Smooth muscle cell (in vitro differentiated cells): ENCODE data around the gene VPS13D. TPM values are rescaled to one million over a fixed set of nuclear protein-coding genes. Genes with fewer than 3 reads are reported as not detected.

ENCODE experiments used
- DNase-seq: peaks from one replicate; lab custom pipeline; 2025; ENCODE audit not compliant: unreplicated experiment; lab: John Stamatoyannopoulos, UW
- H2AFZ ChIP-seq: fragments of 200-600 bp; sonication (generic); 2 replicates; pipeline ENCODE4 v1.6.0; 2016; ENCODE audit warnings: antibody characterized with exemption, low read depth, mild to moderate bottlenecking
- H3F3A ChIP-seq: fragments of 200-600 bp; sonication (generic); 2 replicates; pipeline ENCODE4 v1.6.0; 2017; ENCODE audit warnings: antibody characterized with exemption, low read depth
- H3K27ac ChIP-seq: fragments of 200-600 bp; sonication (generic); 2 replicates; pipeline ENCODE4 v1.5.1; 2016; ENCODE audit warnings: low read depth, mild to moderate bottlenecking
- H3K27me3 ChIP-seq: fragments of 200-600 bp; sonication (generic); 2 replicates; pipeline ENCODE4 v1.6.1; 2016; ENCODE audit warnings: low read depth, mild to moderate bottlenecking
- H3K36me3 ChIP-seq: fragments of 200-600 bp; sonication (generic); 2 replicates; pipeline ENCODE4 v1.5.1; 2016; ENCODE audit warnings: low read depth
- H3K4me1 ChIP-seq: fragments of 200-600 bp; sonication (generic); 2 replicates; pipeline ENCODE4 v1.5.1; 2016; ENCODE audit warnings: low read depth
- H3K4me2 ChIP-seq: fragments of 200-600 bp; sonication (generic); 2 replicates; pipeline ENCODE4 v1.6.0; 2016; ENCODE audit warnings: mild to moderate bottlenecking
- H3K4me3 ChIP-seq: fragments of 200-600 bp; sonication (generic); 2 replicates; pipeline ENCODE4 v1.5.1; 2016; ENCODE audit warnings: mild to moderate bottlenecking
- H3K79me2 ChIP-seq: fragments of 200-600 bp; sonication (generic); 2 replicates; pipeline ENCODE4 v1.6.0; 2016; ENCODE audit warnings: low read depth, mild to moderate bottlenecking
- H3K9ac ChIP-seq: fragments of 200-600 bp; sonication (generic); 2 replicates; pipeline ENCODE4 v1.6.0; 2016; ENCODE audit warnings: low read depth
- H3K9me3 ChIP-seq: fragments of 200-600 bp; sonication (generic); replicated peaks from 2 replicates; pipeline ENCODE4 v1.5.1; 2016; ENCODE audit warnings: low read depth
- H4K20me1 ChIP-seq: fragments of 200-600 bp; sonication (generic); 2 replicates; pipeline ENCODE4 v1.6.0; 2016; ENCODE audit warnings: low read depth
- CTCF ChIP-seq: fragments of 200-600 bp; sonication (generic); IDR thresholded peaks from 2 replicates; pipeline ENCODE4 v1.5.1; 2017; ENCODE audit warnings: borderline replicate concordance, mild to moderate bottlenecking, antibody characterized with exemption; ENCODE audit not compliant: insufficient read depth, poor library complexity, severe bottlenecking
- WGBS: methylation state at CpG from one replicate; pipeline ENCODE4 v1.1.7; 2016; ENCODE audit warnings: low lambda C conversion rate; 5-methylcytosine and 5-hydroxymethylcytosine counted together
- polyA plus RNA-seq: library from polyadenylated mRNA; unstranded; fragments of >200 nt; fragmentation: Nextera tagmentation; extraction: Ambion mirVana; gene quantifications from 2 replicates; pipeline ENCODE4 v1.2.1, GENCODE V29; 2016
- total RNA-seq: library from RNA; depleted of rRNA; stranded (reverse); fragments of >200 nt; gene quantifications from 2 replicates; pipeline ENCODE4 v1.2.3, GENCODE V29; 2014

VPS13D gene
- total and polyA plus RNA-seq, 2 experiments from 2014 or later = 3.5 to 20.0 TPM

DNA sequence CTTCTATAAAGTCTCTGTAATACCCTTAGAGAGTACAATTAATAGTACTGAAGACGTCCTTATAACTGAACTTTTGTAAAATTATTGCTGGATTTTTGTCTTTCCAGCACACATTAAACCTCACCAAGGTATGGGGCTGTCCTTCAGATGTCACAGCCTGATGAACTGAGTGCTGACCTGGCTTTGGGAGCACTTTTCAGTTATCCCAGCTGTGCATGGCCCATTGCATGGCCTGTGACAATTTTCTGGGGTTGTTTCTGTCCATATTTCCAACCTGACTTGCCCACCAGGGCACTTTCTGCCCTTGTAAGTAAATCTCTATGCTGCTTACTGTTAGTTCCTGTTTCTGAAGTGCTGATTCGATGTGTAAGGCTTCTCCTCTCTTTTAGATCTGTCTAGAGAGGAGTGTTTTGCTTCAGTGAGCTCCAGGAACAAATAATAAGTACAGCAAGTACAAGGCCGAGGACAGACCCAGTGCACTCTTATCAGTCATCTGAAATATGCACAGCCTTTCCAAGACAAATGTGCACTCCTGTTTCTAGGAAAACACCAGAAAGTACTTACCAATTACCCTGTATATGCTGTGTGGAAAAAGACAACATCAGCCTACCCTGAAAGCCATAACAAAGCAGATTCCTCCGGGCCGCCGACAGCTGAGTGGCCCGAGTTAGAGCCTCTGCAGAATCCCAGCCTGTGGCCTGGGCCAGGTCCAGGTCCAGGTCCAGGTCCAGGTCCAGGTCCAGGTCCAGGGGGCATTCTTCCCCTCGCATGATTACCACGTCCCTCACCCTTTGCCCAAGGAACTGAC is 266.5 kb downstream of the VPS13D start:
- Histone ChIP-seq H3K36me3 (peaks cover 3% of the 10 kb centered on the region), H3K9ac (no peak overlapping the region), H3F3A (no peaks in the 10 kb centered on the region), H3K27ac (no peak overlapping the region), H3K27me3 (no peaks in the 10 kb centered on the region), H3K4me1 (no peaks in the 10 kb centered on the region), H3K9me3 (no peaks in the 10 kb centered on the region), H3K4me3 (no peak overlapping the region), H3K4me2 (no peak overlapping the region), H3K79me2 (no peaks in the 10 kb centered on the region), H2AFZ (no peak overlapping the region), H4K20me1 (peaks cover 16% of the 10 kb centered on the region)
- WGBS = 74% methylated on average over 9 of the region's 9 CpGs
- no peak for TF ChIP-seq CTCF
- no peak for DNase-seq

- Histone ChIP-seq H3K4me3 (no peak overlapping the region), H3K9ac (no peak overlapping the region), H3K79me2 (no peaks in the 10 kb centered on the region), H3K9me3 (no peaks in the 10 kb centered on the region), H3F3A (no peaks in the 10 kb centered on the region), H3K4me1 (no peaks in the 10 kb centered on the region), H3K4me2 (no peak overlapping the region), H3K27me3 (no peaks in the 10 kb centered on the region), H2AFZ (no peak overlapping the region), H3K36me3 (peaks cover 3% of the 10 kb centered on the region), H3K27ac (no peak overlapping the region), H4K20me1 (peaks cover 2% of the 10 kb centered on the region)
- no peak for TF ChIP-seq CTCF
- 94% methylated on average over 13 of the region's 13 CpGs for WGBS
- DNase-seq = no peak
These were observed 269.9 kb downstream of the VPS13D start for GRCh38 chr1:12499539-12500240.

GRCh38 chr1:12501661-12502060 is 271.8 kb downstream of the VPS13D start:
- Histone ChIP-seq H3K79me2 (no peaks in the 10 kb centered on the region), H4K20me1 (no peaks in the 10 kb centered on the region), H3K4me2 (no peak overlapping the region), H3K36me3 (peaks cover 3% of the 10 kb centered on the region), H3K9ac (no peak overlapping the region), H3K4me3 (no peak overlapping the region), H3K4me1 (no peaks in the 10 kb centered on the region), H3F3A (no peaks in the 10 kb centered on the region), H3K9me3 (no peaks in the 10 kb centered on the region), H3K27me3 (no peaks in the 10 kb centered on the region), H2AFZ (no peak overlapping the region), H3K27ac (no peak overlapping the region)
- DNase-seq = no peak
- 91% methylated on average over 9 of the region's 9 CpGs for WGBS
- no peak for TF ChIP-seq CTCF
